HG03558 (cell line): ENCODE measurements around the gene MEGF6.

ENCODE experiments used
- ATAC-seq: cut with Tn5 transposase; IDR thresholded peaks from one replicate; pipeline ENCODE4 v1.9.1; 2021; ENCODE audit warnings: moderate number of reproducible peaks; ENCODE audit not compliant: unreplicated experiment; ENCODE audit errors: extremely low read depth

Gene MEGF6

DNA sequence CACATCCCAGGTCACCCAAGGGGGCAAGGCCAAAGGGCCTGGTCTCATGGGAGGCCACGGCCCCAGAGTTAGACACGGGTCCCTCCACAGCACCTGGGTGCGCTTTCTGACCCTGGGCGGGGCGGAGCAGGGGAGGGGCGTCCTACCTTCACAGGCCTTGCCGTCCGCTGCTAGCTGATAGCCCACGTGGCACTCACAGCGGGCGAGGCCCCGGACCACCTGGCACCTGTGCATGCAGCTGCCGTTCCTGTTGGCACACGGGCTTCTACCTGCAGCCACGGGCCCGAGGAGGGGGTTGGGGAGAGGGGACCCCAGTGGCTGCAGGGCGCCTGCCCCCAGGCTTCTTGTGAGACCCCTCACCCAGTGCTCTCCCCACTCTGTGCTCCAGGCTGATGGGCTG is 96.9 kb downstream of the MEGF6 start:
- no peak for ATAC-seq

- no peak for ATAC-seq
These were observed 99.5 kb downstream of the MEGF6 start for GRCh38 chr1:3511856-3512255.

DNA sequence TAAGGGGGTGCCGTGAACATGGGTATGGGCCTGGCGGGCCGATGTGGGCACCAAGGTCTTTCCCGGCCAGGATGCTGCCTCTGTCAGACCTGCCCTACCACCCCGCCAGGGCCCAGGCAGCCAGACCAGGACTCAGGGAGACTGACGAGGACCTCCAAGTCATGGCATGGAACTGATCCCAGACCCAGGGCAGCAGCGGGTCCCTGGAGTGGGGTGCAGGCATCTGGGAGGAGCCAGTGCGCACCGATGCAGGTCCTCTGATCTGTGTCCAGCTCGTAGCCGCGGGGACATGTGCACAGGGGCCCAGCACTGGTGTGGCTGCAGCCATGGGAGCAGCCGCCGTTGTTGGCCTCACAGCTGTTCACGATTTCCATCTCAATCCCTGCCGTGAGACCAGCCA is 100.0 kb downstream of the MEGF6 start:
- ATAC-seq = no peak

DNA sequence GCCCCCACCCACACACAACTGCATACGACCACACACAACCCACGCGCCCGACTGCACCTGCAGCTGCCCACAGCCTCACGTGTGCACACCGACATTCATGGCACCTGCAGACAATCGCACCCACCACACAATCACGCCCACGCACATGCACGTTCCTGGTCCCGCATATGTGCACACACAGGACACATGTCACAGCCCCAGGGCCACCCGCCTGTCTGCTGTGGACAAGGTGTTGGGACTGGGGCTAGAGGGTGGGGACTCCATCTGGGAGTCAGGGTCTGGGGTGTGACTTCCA is 100.4 kb downstream of the MEGF6 start:
- no peak for ATAC-seq

DNA sequence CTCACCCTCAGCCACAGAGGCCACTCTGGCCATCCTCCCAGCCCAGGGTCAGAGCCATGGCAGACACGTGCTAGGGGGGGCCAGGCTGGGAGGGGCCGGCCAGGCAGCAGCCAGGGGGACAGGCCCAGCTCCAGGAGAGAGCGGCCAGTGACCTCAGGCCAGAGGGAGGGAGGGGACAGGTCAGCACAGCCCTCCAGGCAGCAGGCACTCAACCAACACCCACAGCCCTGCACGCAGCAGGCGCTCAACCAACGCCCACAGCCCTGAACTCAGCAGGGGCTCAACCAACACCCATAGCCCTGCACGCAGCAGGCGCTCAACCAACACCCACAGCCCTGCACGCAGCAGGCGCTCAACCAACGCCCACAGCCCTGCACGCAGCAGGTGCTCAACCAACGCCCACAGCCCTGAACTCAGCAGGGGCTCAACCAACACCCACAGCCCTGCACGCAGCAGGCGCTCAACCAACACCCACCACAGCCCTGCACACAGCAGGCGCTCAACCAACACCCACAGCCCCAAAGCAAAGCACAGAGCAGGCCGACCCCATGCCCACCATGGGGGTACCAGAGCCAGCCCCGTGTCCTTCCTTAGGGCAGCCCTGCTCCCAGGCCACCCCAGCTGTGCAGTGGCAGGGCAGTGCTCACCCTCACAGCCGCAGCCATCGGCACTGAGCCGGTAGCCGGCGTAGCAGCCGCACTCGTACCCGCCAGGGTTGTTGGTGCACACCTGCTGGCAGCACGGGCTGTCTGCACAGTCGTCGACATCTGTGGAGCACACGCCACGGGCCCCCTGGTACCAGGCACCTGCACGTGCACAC is 101.0 kb downstream of the MEGF6 start:
- ATAC-seq = no peak

GRCh38 chr1:3509721-3510120 is 101.6 kb downstream of the MEGF6 start:
- ATAC-seq = no peak

DNA sequence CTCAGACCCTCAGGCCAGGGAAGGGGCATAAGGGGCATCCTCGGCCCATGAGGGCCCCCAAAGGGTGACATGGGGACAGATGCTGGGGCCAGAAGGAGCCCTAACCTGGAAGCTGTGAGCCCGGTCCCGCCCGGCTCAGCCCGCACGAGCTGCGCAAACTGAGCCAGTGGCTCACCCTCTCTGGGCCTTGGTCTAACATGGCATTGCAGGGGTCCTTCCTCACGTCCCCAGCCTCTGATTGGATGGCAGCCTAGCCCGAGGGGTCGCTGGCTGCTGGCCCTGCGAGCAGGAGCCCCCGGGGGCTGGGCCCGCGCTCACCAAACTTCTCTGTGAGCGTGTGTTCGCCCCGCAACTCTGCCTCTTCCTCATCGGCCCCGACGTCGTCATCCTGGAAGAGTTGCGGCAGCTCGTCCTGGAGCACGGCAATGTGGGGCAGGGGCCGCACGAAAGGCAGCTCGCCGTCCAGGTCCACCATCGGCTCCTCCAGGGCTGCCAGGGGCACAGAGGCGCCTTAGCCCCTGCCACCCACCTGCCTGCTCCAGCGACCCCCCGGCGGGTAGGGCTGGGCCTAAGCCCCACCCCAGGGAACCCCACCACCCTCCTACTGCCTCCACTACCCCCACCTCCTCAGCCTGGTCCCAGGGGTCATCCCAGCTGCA is 102.4 kb downstream of the MEGF6 start:
- ATAC-seq = no peak

DNA sequence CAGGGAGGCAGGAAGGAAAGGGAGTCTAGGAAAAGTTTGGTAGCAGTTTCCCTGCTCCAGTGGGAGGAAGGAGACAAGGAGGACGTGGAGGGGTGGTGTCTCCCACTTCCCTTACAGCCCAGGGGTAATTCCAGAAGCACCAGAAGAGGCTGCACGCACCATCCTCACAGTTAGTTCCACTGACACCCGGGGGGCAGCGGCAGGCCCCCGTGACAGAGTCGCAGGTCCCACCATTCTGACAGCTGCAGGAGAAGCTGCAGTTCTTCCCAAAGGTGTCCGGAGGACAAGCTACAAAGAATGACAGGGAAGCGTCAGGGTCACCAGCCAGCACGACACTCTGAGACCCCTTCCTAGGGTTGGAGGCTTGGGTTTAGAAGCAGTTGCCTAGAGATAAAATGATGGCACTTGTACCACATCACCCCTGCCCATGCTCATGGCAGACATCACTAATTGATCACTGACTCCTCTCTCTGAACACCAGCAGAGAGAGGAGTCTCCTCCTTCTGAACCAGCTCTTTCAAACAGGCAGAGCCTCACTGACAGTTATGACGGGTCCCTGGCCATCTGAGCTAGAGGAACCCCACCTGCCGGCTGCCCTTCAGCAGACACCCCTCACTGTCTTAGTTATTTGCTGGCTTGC is 103.6 kb downstream of the MEGF6 start:
- no peak for ATAC-seq

GRCh38 chr1:3506943-3507342 is 104.4 kb downstream of the MEGF6 start:
- no peak for ATAC-seq

- no peak for ATAC-seq
These were observed 105.3 kb downstream of the MEGF6 start for GRCh38 chr1:3506041-3506440.

DNA sequence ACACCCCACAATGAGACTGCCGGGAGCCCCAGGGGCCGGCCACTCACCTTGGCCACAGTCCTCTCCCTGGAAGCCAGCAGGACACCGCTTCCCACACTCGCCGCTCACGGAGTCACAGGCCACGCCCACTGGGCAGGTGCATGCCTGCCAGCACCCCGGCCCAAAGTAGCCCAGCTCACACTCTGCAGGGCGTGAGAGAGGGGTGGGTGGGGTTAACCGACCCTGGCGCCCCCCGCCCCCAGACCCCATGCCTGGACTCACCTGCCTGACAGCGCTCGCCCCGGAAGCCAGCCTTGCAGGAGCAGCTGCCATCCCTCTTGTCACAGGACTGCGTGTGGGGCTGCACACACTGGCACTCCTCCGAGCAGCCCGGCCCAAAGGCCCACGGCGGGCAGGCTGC is 106.1 kb downstream of the MEGF6 start:
- no peak for ATAC-seq

GRCh38 chr1:3504822-3505153 is 106.5 kb downstream of the MEGF6 start:
- no peak for ATAC-seq

DNA sequence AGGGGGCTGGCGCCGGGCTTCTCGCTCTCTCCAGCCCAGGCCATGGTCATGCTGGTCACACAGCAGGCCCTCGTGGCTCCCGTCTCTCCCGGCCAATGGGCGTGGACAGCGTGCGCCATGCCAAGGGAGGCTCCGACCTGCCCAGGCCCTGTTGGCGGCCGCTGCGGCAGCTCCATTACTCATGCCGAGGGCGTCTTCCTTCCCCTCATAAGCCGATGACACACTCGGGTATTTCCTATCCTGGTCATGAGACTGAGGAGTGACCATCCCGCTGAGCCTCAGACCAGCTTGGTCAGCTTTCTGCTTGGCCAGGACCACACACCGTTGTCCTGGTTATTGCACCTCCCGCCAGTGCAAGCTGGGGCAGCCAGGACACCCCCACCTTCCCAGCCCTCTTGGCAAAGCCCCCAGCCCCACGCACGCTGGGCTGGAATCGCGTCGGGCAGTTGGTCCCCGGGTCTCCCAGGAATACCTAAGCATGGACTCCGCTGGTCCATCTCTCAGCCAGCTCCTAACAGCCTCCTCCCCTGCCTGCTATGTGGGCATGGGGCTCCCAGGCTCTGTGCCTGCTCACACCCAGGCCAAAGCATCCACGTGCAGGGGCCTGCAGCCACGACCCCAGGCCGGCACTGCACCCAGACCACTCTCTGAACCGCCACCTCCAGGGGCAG is 107.0 kb downstream of the MEGF6 start:
- ATAC-seq = no peak

DNA sequence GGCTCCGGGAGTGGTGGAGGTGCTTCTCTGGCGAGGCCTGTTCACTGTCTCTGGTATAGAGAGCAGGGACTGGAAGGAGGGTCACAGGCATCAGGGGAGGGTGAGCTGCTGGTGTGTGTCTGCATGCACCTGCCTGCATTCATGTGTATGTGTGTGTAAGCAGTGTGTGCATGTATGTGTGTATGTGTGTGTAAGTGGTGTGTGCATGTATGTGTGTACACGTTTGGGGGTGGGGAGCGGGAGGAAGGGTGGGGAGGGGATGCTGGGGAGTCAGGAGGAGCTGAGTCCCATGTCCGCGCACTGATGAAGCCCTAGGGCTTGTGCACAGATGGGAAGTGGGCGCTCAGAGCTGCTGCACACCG is 107.8 kb downstream of the MEGF6 start:
- ATAC-seq = no peak

DNA sequence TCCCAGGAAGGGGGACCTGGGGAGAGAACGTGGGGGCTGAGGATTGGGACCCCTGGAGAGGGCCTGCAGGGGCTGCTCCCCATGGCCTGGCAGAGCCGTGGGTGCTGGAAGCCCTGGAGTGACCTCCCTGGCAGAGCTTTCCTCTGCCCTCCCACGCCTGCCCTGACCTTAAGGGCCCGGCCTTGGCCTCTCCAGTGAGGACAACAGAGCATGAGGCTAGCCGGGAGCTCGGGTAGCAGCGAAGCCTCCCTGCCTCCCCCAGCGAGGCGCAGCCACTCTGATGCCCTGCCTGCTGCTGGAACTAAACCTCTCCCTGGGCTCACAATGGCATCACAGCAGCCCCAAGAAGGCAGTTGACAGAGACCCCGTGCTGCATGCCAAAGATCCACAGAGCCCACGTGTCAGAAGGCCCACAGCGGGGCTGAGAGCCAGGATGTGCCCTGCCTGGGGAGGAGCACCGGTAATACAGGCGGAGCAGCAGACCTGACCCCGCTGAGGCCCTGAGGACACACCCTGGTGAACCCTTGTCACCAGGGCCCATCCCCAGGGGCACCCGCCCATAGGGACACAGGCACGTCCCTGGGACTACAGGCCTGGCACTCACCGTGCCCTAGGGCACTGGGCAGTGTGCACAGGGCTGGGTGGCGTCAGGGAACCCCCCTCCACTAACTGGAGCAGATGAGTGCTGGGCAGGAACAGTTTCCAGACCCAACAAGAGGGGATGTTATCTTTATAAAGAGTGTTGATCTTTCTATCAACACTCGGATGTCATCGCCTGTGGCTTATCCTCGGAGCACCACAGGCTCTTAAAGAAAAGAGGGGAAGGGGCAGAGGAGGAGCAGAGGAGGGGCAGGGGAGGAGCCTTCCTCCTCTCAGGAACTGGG is 108.4 kb downstream of the MEGF6 start:
- ATAC-seq = no peak

- no peak for ATAC-seq
These were observed 109.3 kb downstream of the MEGF6 start for GRCh38 chr1:3501856-3502640.

DNA sequence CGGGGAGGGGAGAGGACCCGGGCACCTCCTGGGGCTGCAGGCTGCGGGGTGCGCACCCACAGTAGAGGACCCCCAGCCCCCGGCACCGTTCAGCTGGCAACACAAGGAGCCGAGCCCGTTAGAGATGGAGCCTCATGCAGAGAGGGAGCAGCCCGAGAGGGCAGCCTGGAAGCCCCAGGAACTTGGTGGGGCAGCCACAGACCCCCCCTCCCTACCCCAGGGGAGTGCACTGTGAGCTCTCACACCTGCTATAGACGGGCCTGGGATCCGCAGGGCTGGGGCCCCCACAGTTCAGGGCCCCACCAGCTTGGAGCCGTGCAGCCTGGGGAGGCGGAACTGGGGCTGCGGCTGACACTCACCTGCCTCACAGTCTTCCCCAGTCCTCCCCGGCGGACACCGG is 109.9 kb downstream of the MEGF6 start:
- ATAC-seq = no peak

DNA sequence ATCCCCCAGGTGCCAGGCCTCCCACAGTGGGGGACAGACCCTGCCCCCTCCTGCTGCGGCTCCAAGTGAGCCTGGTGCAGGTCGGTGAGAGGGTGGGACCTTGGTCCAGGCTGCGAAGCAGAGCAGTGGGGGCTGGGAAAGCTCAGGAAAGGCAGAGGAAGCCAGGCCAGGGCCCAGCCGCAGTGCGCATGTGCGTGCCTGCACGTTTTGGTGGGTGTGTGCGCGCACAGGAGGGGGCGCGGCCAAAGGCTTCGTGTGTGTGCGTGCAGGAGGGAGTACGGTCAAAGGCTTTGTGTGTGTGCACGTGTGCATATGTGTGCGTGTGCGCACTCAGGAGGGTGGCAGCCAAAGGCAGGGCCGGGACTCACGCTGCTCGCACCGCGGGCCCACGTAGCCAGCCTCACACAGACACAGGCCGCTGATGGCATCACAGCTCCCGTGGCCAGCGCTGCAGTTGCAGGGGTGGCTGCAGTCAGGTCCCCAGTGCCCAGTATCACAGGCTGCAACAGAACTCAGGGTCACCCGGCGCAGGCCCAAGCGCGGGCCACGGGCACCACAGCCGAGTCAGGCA is 111.0 kb downstream of the MEGF6 start:
- no peak for ATAC-seq

DNA sequence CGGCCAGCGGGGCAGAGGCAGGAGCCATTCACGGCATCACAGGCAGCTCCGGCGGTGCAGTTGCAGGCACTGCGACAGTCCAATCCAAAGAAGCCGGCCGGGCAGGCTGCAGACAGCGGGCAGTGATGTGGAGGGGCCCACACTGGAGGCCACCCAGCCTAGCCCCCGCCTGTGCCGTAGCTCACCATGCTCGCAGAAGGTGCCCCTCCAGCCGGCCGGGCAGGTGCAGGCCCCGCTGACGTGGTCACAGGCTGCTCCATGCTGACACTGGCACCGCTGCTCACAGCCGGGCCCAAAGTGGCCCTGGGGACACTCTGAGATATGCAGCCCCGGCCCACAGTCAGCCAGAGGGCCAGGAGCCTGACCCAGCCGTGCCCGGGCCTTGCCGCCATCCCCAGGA is 111.7 kb downstream of the MEGF6 start:
- no peak for ATAC-seq
